Adrenal gland (tissue), 5 donors: ENCODE measurements around the gene ABCB9.

Experiments
- POLR2A ChIP-seq, 2 donors: fragments of 450-650 bp; IDR thresholded peaks; one replicate each; pipeline ENCODE4 v1.6.1; 2017; ENCODE audit warnings: antibody characterized with exemption in 2 of 2, mild to moderate bottlenecking in 2 of 2, moderate library complexity in 1 of 2
- TF ChIP-seq, protein P1 (sequence below), 6 experiments: fragments of 450-650 bp in 4 of 6; fragments of 200-600 bp in 2 of 6; sonication (generic) in 1 of 6; IDR thresholded peaks; 1 replicate in 5 of 6; 2 replicates in 1 of 6; pipeline versions ENCODE4 v1.5.1 to v1.8.0; 2016 to 2021; ENCODE audit warnings: antibody characterized with exemption in 6 of 6, mild to moderate bottlenecking in 2 of 6, moderate library complexity in 1 of 6
- donor health status: DM: no; HTN: no; CAD: no.

DNA sequence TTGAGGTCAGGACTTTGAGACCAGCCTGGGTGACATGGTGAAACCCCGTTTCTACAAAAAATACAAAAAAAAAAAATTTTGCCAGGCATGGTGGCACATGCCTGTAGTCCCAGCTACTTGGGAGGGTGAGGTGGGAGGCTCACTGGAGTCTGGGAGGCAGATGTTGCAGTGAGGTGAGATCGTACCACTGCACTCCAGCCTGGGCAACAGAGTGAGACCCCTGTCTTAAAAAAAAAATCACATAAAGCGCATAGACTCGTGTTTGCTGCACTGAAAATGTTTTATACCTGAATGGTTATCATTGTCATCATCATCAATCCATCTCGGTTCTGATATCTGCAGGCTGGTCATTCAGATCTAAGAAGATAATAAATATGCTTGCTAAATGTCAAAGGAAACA lies 45.6 kb downstream of the ABCB9 start:
- no peak for TF ChIP-seq POLR2A (IDR thresholded peaks at IDR 0.05)
- TF ChIP-seq, protein P1, sequence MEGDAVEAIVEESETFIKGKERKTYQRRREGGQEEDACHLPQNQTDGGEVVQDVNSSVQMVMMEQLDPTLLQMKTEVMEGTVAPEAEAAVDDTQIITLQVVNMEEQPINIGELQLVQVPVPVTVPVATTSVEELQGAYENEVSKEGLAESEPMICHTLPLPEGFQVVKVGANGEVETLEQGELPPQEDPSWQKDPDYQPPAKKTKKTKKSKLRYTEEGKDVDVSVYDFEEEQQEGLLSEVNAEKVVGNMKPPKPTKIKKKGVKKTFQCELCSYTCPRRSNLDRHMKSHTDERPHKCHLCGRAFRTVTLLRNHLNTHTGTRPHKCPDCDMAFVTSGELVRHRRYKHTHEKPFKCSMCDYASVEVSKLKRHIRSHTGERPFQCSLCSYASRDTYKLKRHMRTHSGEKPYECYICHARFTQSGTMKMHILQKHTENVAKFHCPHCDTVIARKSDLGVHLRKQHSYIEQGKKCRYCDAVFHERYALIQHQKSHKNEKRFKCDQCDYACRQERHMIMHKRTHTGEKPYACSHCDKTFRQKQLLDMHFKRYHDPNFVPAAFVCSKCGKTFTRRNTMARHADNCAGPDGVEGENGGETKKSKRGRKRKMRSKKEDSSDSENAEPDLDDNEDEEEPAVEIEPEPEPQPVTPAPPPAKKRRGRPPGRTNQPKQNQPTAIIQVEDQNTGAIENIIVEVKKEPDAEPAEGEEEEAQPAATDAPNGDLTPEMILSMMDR (IDR thresholded peaks at IDR 0.05) = no peak
